HepG2 (cell line): ENCODE data around the gene GNAZ. TPM values are rescaled to one million over a fixed set of nuclear protein-coding genes. Genes with fewer than 3 reads are reported as not detected.

ENCODE experiments used
- ATAC-seq: fragments of 200-7000 bp; cut with Tn5 transposase; 3 replicates; pipeline ENCODE4 v1.9.1; 2020; ENCODE audit warnings: mild to moderate bottlenecking, moderate library complexity
- BruUV-seq: library from RNA; stranded (reverse); fragments of 400-500 nt; replicated peaks from 2 replicates; lab custom pipeline; 2021; lab: Mats Ljungman, UMichigan
- CTCF ChIA-PET: fragments of 300-600 bp; formaldehyde crosslinking; extraction: SDS; loops from one replicate; lab custom pipeline; 2021; ENCODE audit warnings: low total read pairs, inconsistent platforms, low intra/inter-chr PET ratio; lab: Yijun Ruan, JAX
- POLR2A ChIA-PET: fragments of 350-600 bp; sonication (Branson Sonifier 250); formaldehyde crosslinking; loops from one replicate; lab custom pipeline; 2020; ENCODE audit warnings: antibody characterized with exemption, inconsistent platforms; lab: Yijun Ruan, JAX
- DNase-seq: peaks from one replicate; pipeline ENCODE4 v3.0.0-alpha.2; 2015; ENCODE audit warnings: low spot score
- FAIRE-seq: peaks from 3 replicates; lab custom pipeline; 2011; peaks lifted over from hg19 to GRCh38; lab: Jason Lieb, UNC
- H2AFZ ChIP-seq: one replicate; pipeline ENCODE4 v1.6.1; 2011; ENCODE audit warnings: low read length, inconsistent platforms
- H3K27ac ChIP-seq: fragments of 300-600 bp; 3 replicates; pipeline ENCODE4 v1.8.0; 2011; ENCODE audit warnings: mixed run types, mild to moderate bottlenecking, mixed read lengths, low read length, inconsistent platforms; ENCODE audit not compliant: insufficient read depth; ENCODE audit errors: extremely low read length
- H3K27me3 ChIP-seq, 2 experiments: fragments of 200-600 bp in 1 of 2; 2 replicates in 1 of 2; 3 replicates in 1 of 2; pipeline versions ENCODE4 v1.6.0 to v1.8.0; 2011; ENCODE audit warnings: low read length in 2 of 2, mild to moderate bottlenecking in 2 of 2, moderate library complexity in 2 of 2, inconsistent platforms in 1 of 2; ENCODE audit not compliant: insufficient read depth in 2 of 2, control insufficient read depth in 1 of 2
- H3K36me3 ChIP-seq, 2 experiments: fragments of 200-600 bp in 1 of 2; replicated peaks in 1 of 2; 2 replicates in 1 of 2; 3 replicates in 1 of 2; pipeline versions ENCODE4 v1.5.1 to v1.8.0; 2011; ENCODE audit warnings: low read length in 2 of 2, inconsistent platforms in 1 of 2; ENCODE audit not compliant: insufficient read depth in 2 of 2, control insufficient read depth in 1 of 2
- H3K4me1 ChIP-seq: 2 replicates; pipeline ENCODE4 v1.5.1; 2012; ENCODE audit warnings: low read length, inconsistent platforms; ENCODE audit not compliant: insufficient read depth
- H3K4me2 ChIP-seq: 2 replicates; pipeline ENCODE4 v1.6.0; 2011; ENCODE audit warnings: low read depth, low read length, inconsistent platforms
- H3K4me3 ChIP-seq, 3 experiments: fragments of 200-600 bp in 1 of 3; sonication (generic), shearing (Covaris generic) in 1 of 3; replicated peaks in 1 of 3; 2 replicates each; pipeline ENCODE4 v1.5.1; 2011 to 2016; ENCODE audit warnings: low read length in 3 of 3, inconsistent platforms in 2 of 3, low read depth in 2 of 3, mild to moderate bottlenecking in 2 of 3, control low read depth in 1 of 3, mixed read lengths in 1 of 3; ENCODE audit not compliant: insufficient read depth in 1 of 3
- H3K79me2 ChIP-seq: one replicate; pipeline ENCODE4 v1.6.1; 2011; ENCODE audit warnings: low read length, inconsistent platforms; ENCODE audit not compliant: insufficient read depth
- H3K9ac ChIP-seq: 2 replicates; pipeline ENCODE4 v1.6.0; 2011; ENCODE audit warnings: mild to moderate bottlenecking, low read depth, low read length, inconsistent platforms; ENCODE audit not compliant: insufficient read depth
- H3K9me3 ChIP-seq: 2 replicates; pipeline ENCODE4 v1.5.1; 2012; ENCODE audit warnings: mild to moderate bottlenecking, low read length
- H4K20me1 ChIP-seq: 2 replicates; pipeline ENCODE4 v1.6.0; 2011; ENCODE audit warnings: inconsistent platforms, mild to moderate bottlenecking, low read length, moderate library complexity; ENCODE audit not compliant: insufficient read depth
- GPN1 ChIP-seq: sonication (generic); formaldehyde crosslinking; IDR thresholded peaks from 2 replicates; pipeline ENCODE4 v1.5.1; 2020; ENCODE audit warnings: missing genetic modification reagents, borderline replicate concordance
- GTF3A ChIP-seq: sonication (generic); formaldehyde crosslinking; conservative IDR thresholded peaks from 2 replicates; pipeline ENCODE4 v1.4.0; 2020; ENCODE audit warnings: mild to moderate bottlenecking, missing genetic modification reagents
- KAT7 ChIP-seq: IDR thresholded peaks from 2 replicates; pipeline ENCODE4 v1.6.1; 2018; ENCODE audit warnings: borderline replicate concordance, missing compliant biosample characterization
- KAT8 ChIP-seq: IDR thresholded peaks from 2 replicates; pipeline ENCODE4 v1.6.1; 2016; ENCODE audit warnings: missing genetic modification reagents, missing compliant biosample characterization
- KDM5B ChIP-seq: sonication (generic); formaldehyde crosslinking; IDR thresholded peaks from 2 replicates; pipeline ENCODE4 v1.4.0; 2020; ENCODE audit warnings: missing genetic modification reagents, mild to moderate bottlenecking, borderline replicate concordance
- NFE2 ChIP-seq: sonication (generic); formaldehyde crosslinking; IDR thresholded peaks from 2 replicates; pipeline ENCODE4 v1.4.0; 2020; ENCODE audit warnings: missing genetic modification reagents
- REST ChIP-seq, 2 experiments: IDR thresholded peaks; 2 replicates each; pipeline ENCODE4 v1.6.1; 2011 to 2012; ENCODE audit warnings: low read length in 2 of 2, borderline replicate concordance in 1 of 2, low read depth in 1 of 2, mild to moderate bottlenecking in 1 of 2, moderate library complexity in 1 of 2
- SRF ChIP-seq: IDR thresholded peaks from 2 replicates; pipeline ENCODE4 v1.6.1; 2011; ENCODE audit warnings: mild to moderate bottlenecking, low read depth, low read length, moderate library complexity
- ZKSCAN8 ChIP-seq: IDR thresholded peaks from 2 replicates; pipeline ENCODE4 v1.6.1; 2016; ENCODE audit warnings: borderline replicate concordance, missing genetic modification reagents, missing compliant biosample characterization
- ZNF12 ChIP-seq: sonication (generic); formaldehyde crosslinking; IDR thresholded peaks from 2 replicates; pipeline ENCODE4 v1.5.0; 2020; ENCODE audit warnings: missing genetic modification reagents
- ZNF343 ChIP-seq: sonication (generic); formaldehyde crosslinking; IDR thresholded peaks from 2 replicates; pipeline ENCODE4 v1.4.0; 2020; ENCODE audit warnings: mild to moderate bottlenecking, missing genetic modification reagents
- ZNF446 ChIP-seq: sonication (generic); formaldehyde crosslinking; IDR thresholded peaks from 2 replicates; pipeline ENCODE4 v1.5.0; 2020; ENCODE audit warnings: mild to moderate bottlenecking, missing genetic modification reagents
- ZNF562 ChIP-seq: sonication (generic); formaldehyde crosslinking; IDR thresholded peaks from 2 replicates; pipeline ENCODE4 v1.8.0; 2022; ENCODE audit warnings: missing genetic modification reagents, borderline replicate concordance
- ZNF775 ChIP-seq: sonication (generic); formaldehyde crosslinking; IDR thresholded peaks from 2 replicates; pipeline ENCODE4 v1.4.0; 2020; ENCODE audit warnings: missing genetic modification reagents, mild to moderate bottlenecking, moderate library complexity, borderline replicate concordance
- WGBS: methylation state at CpG from one replicate; pipeline ENCODE4 v1.1.6; 2017; ENCODE audit warnings: low lambda C conversion rate; 5-methylcytosine and 5-hydroxymethylcytosine counted together
- in situ Hi-C: cut with HindIII; loops from 2 replicates; pipeline ENCODE4 v1.10.0; 2017; ENCODE audit warnings: low pct_unique_long_range_greater_than_20kb; ENCODE audit not compliant: extremely low pct_ligation_motif_present
- intact Hi-C: fragments of 100-400 bp; cut with micrococcal nuclease; formaldehyde crosslinking; loops from one replicate; pipeline ENCODE4 v1.10.0; 2022; ENCODE audit not compliant: unreplicated experiment
- polyA plus RNA-seq, 8 experiments: library from polyadenylated mRNA; depleted of rRNA in 3 of 8; stranded (reverse) in 7 of 8; unstranded in 1 of 8; fragments of >200 nt; fragmentation: Illumina TruSeq in 4 of 8; extraction: Trizol in 4 of 8; gene quantifications; 2 replicates each; pipeline versions ENCODE4 v1.2.1 to v1.2.3, GENCODE V29; 2011 to 2016; ENCODE audit warnings: low read depth in 4 of 8, missing spikeins in 1 of 8, mixed read lengths in 1 of 8; ENCODE audit not compliant: insufficient read depth in 1 of 8
- total RNA-seq, 5 experiments: library from RNA; depleted of rRNA; stranded (reverse); fragments of >200 nt; fragmentation: Illumina TruSeq; extraction: Trizol; gene quantifications; 2 replicates each; pipeline ENCODE4 v1.2.3, GENCODE V29; 2016; ENCODE audit warnings: low read depth in 1 of 5

GNAZ gene
- total and polyA plus RNA-seq, 2 of the 13 experiments (the other 11 are each of a cell fraction or from before 2014, with no cell fraction given): 11.4 to 22.3 TPM

- peaks cover 0 to 4% of the 10 kb centered on the region in 2 experiments; a peak in 2 of 5 replicates for H3K36me3 ChIP-seq
- ATAC-seq (no peak), DNase-seq (no peak), FAIRE-seq (no peak)
- H2AFZ ChIP-seq: no peak overlapping the region
- no peaks in the 10 kb centered on the region for H3K27me3 ChIP-seq
- in situ Hi-C loops: no loop called here
- intact Hi-C loops: no loop called here
- no peak overlapping the region for H3K4me3 ChIP-seq
- H3K9ac ChIP-seq: no peak overlapping the region
- CTCF ChIA-PET: no interaction called here
- H3K79me2 ChIP-seq: no peaks in the 10 kb centered on the region
- H3K27ac ChIP-seq: no peak overlapping the region
- POLR2A ChIA-PET: no interaction called here
- WGBS: 96% methylated on average over 6 of the region's 15 CpGs
- BruUV-seq: no TSS peak
- H3K9me3 ChIP-seq: no peaks in the 10 kb centered on the region
- H4K20me1 ChIP-seq: no peaks in the 10 kb centered on the region
- H3K4me2 ChIP-seq: no peak overlapping the region
- TF ChIP-seq ZNF343 (no peak), ZNF12 (CRISPR knock-in tag) (no peak), ZNF775 (CRISPR knock-in tag) (no peak), KAT7 (CRISPR knock-in tag) (no peak), KDM5B (CRISPR knock-in tag) (no peak), GPN1 (CRISPR knock-in tag) (no peak), NFE2 (no peak), ZNF562 (CRISPR knock-in tag) (no peak), REST (IDR thresholded peaks at IDR 0.05; ENCODE audit: borderline replicate concordance in 1 of 2, low read depth in 1 of 2, low read length in 2 of 2) (no peak), KAT8 (CRISPR knock-in tag) (no peak), ZNF446 (CRISPR knock-in tag) (no peak), GTF3A (CRISPR knock-in tag) (no peak), SRF (no peak), ZKSCAN8 (CRISPR knock-in tag) (no peak)
- H3K4me1 ChIP-seq: peaks cover 1% of the 10 kb centered on the region
Observed at GRCh38 chr22:23117891-23118646, 47.8 kb downstream of the GNAZ start.
